Progenitor cell of endocrine pancreas (in vitro differentiated cells): Measurements from ENCODE around the gene EYS. TPM values are rescaled to one million over a fixed set of nuclear protein-coding genes. Genes with fewer than 3 reads are reported as not detected.

ENCODE experiments used
- DNase-seq: peaks from one replicate; pipeline ENCODE4 v3.0.0; 2021; ENCODE audit warnings: low spot score; ENCODE audit not compliant: unreplicated experiment
- H3K27ac Mint-ChIP-seq: 2 replicates; pipeline ENCODE4 v1.8.0; 2021; ENCODE audit warnings: mild to moderate bottlenecking, moderate library complexity, mixed read lengths
- H3K27me3 Mint-ChIP-seq: 2 replicates; pipeline ENCODE4 v1.8.0; 2021; ENCODE audit warnings: mixed read lengths
- H3K36me3 Mint-ChIP-seq: 2 replicates; pipeline ENCODE4 v1.8.0; 2022; ENCODE audit warnings: mixed read lengths; ENCODE audit not compliant: insufficient read depth
- H3K4me1 Mint-ChIP-seq: 2 replicates; pipeline ENCODE4 v1.8.0; 2021; ENCODE audit warnings: low read depth, mixed read lengths
- H3K4me3 Mint-ChIP-seq: 2 replicates; pipeline ENCODE4 v1.8.0; 2021; ENCODE audit warnings: low read depth, mild to moderate bottlenecking, moderate library complexity, mixed read lengths
- H3K9me3 Mint-ChIP-seq: 2 replicates; pipeline ENCODE4 v1.8.0; 2021; ENCODE audit warnings: low read depth, mixed read lengths
- CTCF ChIP-seq: fragments of 200-600 bp; sonication (generic); IDR thresholded peaks from one replicate; pipeline ENCODE4 v1.5.0; 2021; ENCODE audit warnings: antibody characterized with exemption, mild to moderate bottlenecking; ENCODE audit not compliant: unreplicated experiment
- total RNA-seq: library from RNA; stranded (reverse); gene quantifications from 2 replicates; pipeline ENCODE4 v1.2.1, GENCODE V29; 2021

EYS gene
- total RNA-seq, 1 donor from 2014 or later, result 0.46 TPM

GRCh38 chr6:65449926-65450325 lies 257.1 kb downstream of the EYS start:
- H3K27ac Mint-ChIP-seq, result no peak overlapping the region
- H3K36me3 Mint-ChIP-seq, result no peaks in the 10 kb centered on the region
- no peak for TF ChIP-seq CTCF
- H3K4me1 Mint-ChIP-seq, result peaks cover 7% of the 10 kb centered on the region
- peaks cover 4% of the 10 kb centered on the region for H3K9me3 Mint-ChIP-seq
- no peaks in the 10 kb centered on the region for H3K27me3 Mint-ChIP-seq
- H3K4me3 Mint-ChIP-seq, result no peak overlapping the region
- no peak for DNase-seq

GRCh38 chr6:65448866-65449265 lies 258.2 kb downstream of the EYS start:
- H3K4me3 Mint-ChIP-seq, result no peak overlapping the region
- TF ChIP-seq CTCF, result no peak
- peaks cover 4% of the 10 kb centered on the region for H3K9me3 Mint-ChIP-seq
- H3K27me3 Mint-ChIP-seq, result no peaks in the 10 kb centered on the region
- no peak overlapping the region for H3K27ac Mint-ChIP-seq
- peaks cover 7% of the 10 kb centered on the region for H3K4me1 Mint-ChIP-seq
- H3K36me3 Mint-ChIP-seq, result no peaks in the 10 kb centered on the region
- DNase-seq, result no peak

GRCh38 chr6:65436281-65436680 lies 270.7 kb downstream of the EYS start:
- Mint-ChIP-seq H3K27me3 (no peaks in the 10 kb centered on the region), H3K9me3 (peaks cover 6% of the 10 kb centered on the region), H3K4me1 (peaks cover 2% of the 10 kb centered on the region), H3K4me3 (no peak overlapping the region), H3K36me3 (no peaks in the 10 kb centered on the region), H3K27ac (no peak overlapping the region)
- DNase-seq, result no peak
- no peak for TF ChIP-seq CTCF

- no peaks in the 10 kb centered on the region for H3K27me3 Mint-ChIP-seq
- H3K27ac Mint-ChIP-seq, result no peak overlapping the region
- no peak for TF ChIP-seq CTCF
- H3K9me3 Mint-ChIP-seq, result no peaks in the 10 kb centered on the region
- H3K36me3 Mint-ChIP-seq, result no peaks in the 10 kb centered on the region
- no peak for DNase-seq
- H3K4me3 Mint-ChIP-seq, result no peak overlapping the region
- no peaks in the 10 kb centered on the region for H3K4me1 Mint-ChIP-seq
Observed at GRCh38 chr6:65416621-65417020, 290.4 kb downstream of the EYS start.

- H3K27me3 Mint-ChIP-seq, result no peaks in the 10 kb centered on the region
- peaks cover 5% of the 10 kb centered on the region for H3K4me1 Mint-ChIP-seq
- no peak overlapping the region for H3K4me3 Mint-ChIP-seq
- TF ChIP-seq CTCF, result no peak
- H3K27ac Mint-ChIP-seq, result peak overlapping the region; percentile 10
- H3K36me3 Mint-ChIP-seq, result no peaks in the 10 kb centered on the region
- H3K9me3 Mint-ChIP-seq, result no peaks in the 10 kb centered on the region
- DNase-seq, result no peak
Observed at GRCh38 chr6:65410309-65410708, 296.7 kb downstream of the EYS start.
